ENCODE results near the gene ZNF446.

Gene ZNF446

DNA sequence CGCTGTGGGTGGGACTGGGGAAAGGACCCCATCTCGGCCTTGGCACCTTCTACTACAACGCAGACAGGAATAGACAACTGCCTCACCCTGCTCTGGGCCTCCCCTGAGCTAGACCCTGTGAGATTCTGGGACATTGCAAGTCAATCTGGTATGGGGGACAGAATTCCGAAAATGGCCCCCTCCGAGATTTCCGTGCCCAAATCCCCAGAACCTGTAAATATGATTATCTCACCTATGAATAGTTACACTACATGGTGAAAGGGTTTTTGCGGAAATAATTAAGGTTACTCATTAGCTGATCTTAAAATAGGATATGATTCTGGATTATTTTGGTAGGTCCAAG lies 44.1 kb downstream of the ZNF446 start:
- Histone ChIP-seq H3K9ac (ENCODE audit: low read length) (peak overlapping the region; percentile 92), H3K9me3 (ENCODE audit: low read length) (no peaks in the 10 kb centered on the region), H3K4me2 (ENCODE audit: low read length) (peak overlapping the region; percentile 88), H3F3A (ENCODE audit: insufficient read depth, low read length) (no peaks in the 10 kb centered on the region), H3K79me2 (ENCODE audit: insufficient read depth, low read length) (no peaks in the 10 kb centered on the region), H3K4me3 (ENCODE audit: low read depth, low read length, poor library complexity, severe bottlenecking) (peak overlapping the region; percentile 74), H3K9me2 (ENCODE audit: low read depth, low read length) (no peaks in the 10 kb centered on the region), H3K27me3 (ENCODE audit: insufficient read depth, low read length) (no peaks in the 10 kb centered on the region), H2AFZ (ENCODE audit: low read length) (no peak overlapping the region), H3K36me3 (ENCODE audit: insufficient read depth, low read length) (peaks cover 9% of the 10 kb centered on the region; the same call in 1 of the 2 replicates), H4K20me1 (ENCODE audit: insufficient read depth, low read length) (no peaks in the 10 kb centered on the region), H3K27ac (ENCODE audit: low read depth, low read length, poor library complexity, severe bottlenecking) (peak overlapping the region; percentile 87), H3K4me1 (ENCODE audit: insufficient read depth, low read length, severe bottlenecking) (peaks cover 39% of the 10 kb centered on the region)
- no peak for TF ChIP-seq EZH2 (IDR thresholded peaks at IDR 0.05; ENCODE audit: borderline replicate concordance, low read length)
- TF ChIP-seq, protein P1, sequence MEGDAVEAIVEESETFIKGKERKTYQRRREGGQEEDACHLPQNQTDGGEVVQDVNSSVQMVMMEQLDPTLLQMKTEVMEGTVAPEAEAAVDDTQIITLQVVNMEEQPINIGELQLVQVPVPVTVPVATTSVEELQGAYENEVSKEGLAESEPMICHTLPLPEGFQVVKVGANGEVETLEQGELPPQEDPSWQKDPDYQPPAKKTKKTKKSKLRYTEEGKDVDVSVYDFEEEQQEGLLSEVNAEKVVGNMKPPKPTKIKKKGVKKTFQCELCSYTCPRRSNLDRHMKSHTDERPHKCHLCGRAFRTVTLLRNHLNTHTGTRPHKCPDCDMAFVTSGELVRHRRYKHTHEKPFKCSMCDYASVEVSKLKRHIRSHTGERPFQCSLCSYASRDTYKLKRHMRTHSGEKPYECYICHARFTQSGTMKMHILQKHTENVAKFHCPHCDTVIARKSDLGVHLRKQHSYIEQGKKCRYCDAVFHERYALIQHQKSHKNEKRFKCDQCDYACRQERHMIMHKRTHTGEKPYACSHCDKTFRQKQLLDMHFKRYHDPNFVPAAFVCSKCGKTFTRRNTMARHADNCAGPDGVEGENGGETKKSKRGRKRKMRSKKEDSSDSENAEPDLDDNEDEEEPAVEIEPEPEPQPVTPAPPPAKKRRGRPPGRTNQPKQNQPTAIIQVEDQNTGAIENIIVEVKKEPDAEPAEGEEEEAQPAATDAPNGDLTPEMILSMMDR (IDR thresholded peaks at IDR 0.05; ENCODE audit: low read length): no peak

DNA sequence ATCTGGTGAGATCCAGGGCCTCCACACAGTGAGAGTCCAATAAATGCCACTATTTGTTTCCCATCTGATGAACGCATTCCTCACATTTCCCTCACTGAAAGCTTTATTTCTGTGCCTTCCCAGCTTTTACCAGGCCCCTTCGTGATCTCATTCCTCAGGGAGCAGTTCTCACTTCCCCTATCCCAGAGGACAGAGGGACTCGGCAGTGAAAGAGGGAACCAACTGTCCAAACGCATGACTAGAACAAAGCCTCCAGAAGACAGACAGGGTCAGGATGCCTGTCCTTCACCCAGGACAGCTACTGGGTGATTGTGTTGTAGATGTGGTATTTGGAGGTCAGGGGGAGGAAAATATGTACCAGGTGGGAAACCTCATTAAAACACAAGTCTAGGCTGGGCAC lies 45.5 kb downstream of the ZNF446 start:
- H3K36me3 ChIP-seq (ENCODE audit: insufficient read depth, low read length): peaks cover 3% of the 10 kb centered on the region; the same call in 1 of the 2 replicates
- H3K4me2 ChIP-seq (ENCODE audit: low read length): peak overlapping the region; percentile 43; the same call in 1 of the 2 replicates
- peak overlapping the region; percentile 87 for H3K27ac ChIP-seq (ENCODE audit: low read depth, low read length, poor library complexity, severe bottlenecking)
- peak overlapping the region; percentile 10 for H3K4me3 ChIP-seq (ENCODE audit: low read depth, low read length, poor library complexity, severe bottlenecking)
- TF ChIP-seq, protein P1 (IDR thresholded peaks at IDR 0.05; ENCODE audit: low read length): no peak
- no peak for TF ChIP-seq EZH2 (IDR thresholded peaks at IDR 0.05; ENCODE audit: borderline replicate concordance, low read length)
- H3K27me3 ChIP-seq (ENCODE audit: insufficient read depth, low read length): no peaks in the 10 kb centered on the region
- H3F3A ChIP-seq (ENCODE audit: insufficient read depth, low read length): no peaks in the 10 kb centered on the region
- H3K4me1 ChIP-seq (ENCODE audit: insufficient read depth, low read length, severe bottlenecking): peaks cover 24% of the 10 kb centered on the region
- H4K20me1 ChIP-seq (ENCODE audit: insufficient read depth, low read length): no peaks in the 10 kb centered on the region
- no peaks in the 10 kb centered on the region for H3K9me2 ChIP-seq (ENCODE audit: low read depth, low read length)
- H3K9ac ChIP-seq (ENCODE audit: low read length): peak overlapping the region; percentile 25; the same call in 1 of the 2 replicates
- H3K79me2 ChIP-seq (ENCODE audit: insufficient read depth, low read length): no peaks in the 10 kb centered on the region
- no peak overlapping the region for H2AFZ ChIP-seq (ENCODE audit: low read length)
- no peaks in the 10 kb centered on the region for H3K9me3 ChIP-seq (ENCODE audit: low read length)

DNA sequence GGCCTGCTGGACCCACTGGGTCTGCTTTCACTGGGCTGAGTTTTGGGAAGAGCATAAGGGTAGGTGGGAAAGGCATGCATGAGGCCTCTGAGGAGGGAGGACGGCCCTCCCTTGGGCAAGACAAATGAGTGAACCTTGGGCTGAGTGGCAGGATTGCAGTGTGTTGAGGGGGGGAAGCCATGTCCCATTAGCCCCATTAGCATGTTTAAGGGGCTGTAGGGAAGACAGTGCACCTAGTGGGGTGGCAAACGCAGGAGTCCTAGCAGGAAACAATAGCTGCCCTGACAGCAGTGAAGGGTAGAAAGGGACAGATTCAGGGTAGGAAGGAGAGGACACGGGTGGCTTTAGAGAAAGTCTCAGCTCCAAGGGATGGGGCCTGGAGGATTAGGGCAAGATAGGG lies 46.6 kb downstream of the ZNF446 start:
- no peaks in the 10 kb centered on the region for H4K20me1 ChIP-seq (ENCODE audit: insufficient read depth, low read length)
- H2AFZ ChIP-seq (ENCODE audit: low read length): no peak overlapping the region
- peaks cover 24% of the 10 kb centered on the region for H3K4me1 ChIP-seq (ENCODE audit: insufficient read depth, low read length, severe bottlenecking)
- no peaks in the 10 kb centered on the region for H3F3A ChIP-seq (ENCODE audit: insufficient read depth, low read length)
- H3K4me3 ChIP-seq (ENCODE audit: low read depth, low read length, poor library complexity, severe bottlenecking): no peak overlapping the region
- H3K9ac ChIP-seq (ENCODE audit: low read length): no peak overlapping the region
- H3K4me2 ChIP-seq (ENCODE audit: low read length): no peak overlapping the region
- no peaks in the 10 kb centered on the region for H3K27me3 ChIP-seq (ENCODE audit: insufficient read depth, low read length)
- no peaks in the 10 kb centered on the region for H3K9me2 ChIP-seq (ENCODE audit: low read depth, low read length)
- no peaks in the 10 kb centered on the region for H3K36me3 ChIP-seq (ENCODE audit: insufficient read depth, low read length)
- no peak overlapping the region for H3K27ac ChIP-seq (ENCODE audit: low read depth, low read length, poor library complexity, severe bottlenecking)
- no peaks in the 10 kb centered on the region for H3K79me2 ChIP-seq (ENCODE audit: insufficient read depth, low read length)
- H3K9me3 ChIP-seq (ENCODE audit: low read length): no peaks in the 10 kb centered on the region
- no peak for TF ChIP-seq EZH2 (IDR thresholded peaks at IDR 0.05; ENCODE audit: borderline replicate concordance, low read length)
- TF ChIP-seq, protein P1 (IDR thresholded peaks at IDR 0.05; ENCODE audit: low read length): no peak

Data from OCI-LY1 (cell line).